Cardiac muscle cell (in vitro differentiated cells and primary cell): ENCODE data around the gene GPR89B. TPM values are rescaled to one million over a fixed set of nuclear protein-coding genes. Genes with fewer than 3 reads are reported as not detected.
"Not testable (repeated sequence)": the region's sequence is repeated elsewhere in the genome, so short reads cannot be mapped to it uniquely, and the experiment has no call there.

Source experiments
- DNase-seq, 2 donors: peaks; one replicate each; pipeline versions ENCODE4 v3.0.0 to v3.0.0-alpha.2; 2010 to 2017; ENCODE audit warnings: low read depth in 1 of 2, low spot score in 1 of 2
- H3K27ac ChIP-seq: fragments of 200-600 bp; sonication (generic); 2 replicates; pipeline ENCODE4 v1.5.1; 2016
- H3K27me3 ChIP-seq: fragments of 200-600 bp; sonication (generic); 2 replicates; pipeline ENCODE4 v1.6.0; 2016; ENCODE audit warnings: control low read depth
- H3K36me3 ChIP-seq: fragments of 200-600 bp; sonication (generic); 2 replicates; pipeline ENCODE4 v1.5.1; 2016; ENCODE audit warnings: control low read depth
- H3K4me1 ChIP-seq: fragments of 200-600 bp; sonication (generic); 2 replicates; pipeline ENCODE4 v1.8.1; 2017; ENCODE audit warnings: low read depth, mild to moderate bottlenecking, mixed run types
- H3K4me3 ChIP-seq: fragments of 200-600 bp; sonication (generic); 2 replicates; pipeline ENCODE4 v1.5.1; 2016; ENCODE audit warnings: mild to moderate bottlenecking
- H3K9me3 ChIP-seq: fragments of 200-600 bp; sonication (generic); 2 replicates; pipeline ENCODE4 v1.5.1; 2017; ENCODE audit warnings: low read depth, mild to moderate bottlenecking, control low read depth
- polyA plus RNA-seq: library from polyadenylated mRNA; unstranded; fragments of >200 nt; fragmentation: Nextera tagmentation; extraction: Ambion mirVana; gene quantifications from 2 replicates; pipeline ENCODE4 v1.2.1, GENCODE V29; 2016
- total RNA-seq: library from RNA; depleted of rRNA; stranded (reverse); fragments of >200 nt; gene quantifications from 2 replicates; pipeline ENCODE4 v1.2.3, GENCODE V29; 2016
- TF ChIP-seq, protein P1 (sequence below): IDR thresholded peaks from 2 replicates; pipeline ENCODE4 v1.5.1; 2012; ENCODE audit warnings: low read depth, mild to moderate bottlenecking, low read length

GPR89B gene
- total RNA-seq (8.6 and 9.4 TPM in 2 replicates), polyA plus RNA-seq (18.9 and 22.1 TPM in 2 replicates)

DNA sequence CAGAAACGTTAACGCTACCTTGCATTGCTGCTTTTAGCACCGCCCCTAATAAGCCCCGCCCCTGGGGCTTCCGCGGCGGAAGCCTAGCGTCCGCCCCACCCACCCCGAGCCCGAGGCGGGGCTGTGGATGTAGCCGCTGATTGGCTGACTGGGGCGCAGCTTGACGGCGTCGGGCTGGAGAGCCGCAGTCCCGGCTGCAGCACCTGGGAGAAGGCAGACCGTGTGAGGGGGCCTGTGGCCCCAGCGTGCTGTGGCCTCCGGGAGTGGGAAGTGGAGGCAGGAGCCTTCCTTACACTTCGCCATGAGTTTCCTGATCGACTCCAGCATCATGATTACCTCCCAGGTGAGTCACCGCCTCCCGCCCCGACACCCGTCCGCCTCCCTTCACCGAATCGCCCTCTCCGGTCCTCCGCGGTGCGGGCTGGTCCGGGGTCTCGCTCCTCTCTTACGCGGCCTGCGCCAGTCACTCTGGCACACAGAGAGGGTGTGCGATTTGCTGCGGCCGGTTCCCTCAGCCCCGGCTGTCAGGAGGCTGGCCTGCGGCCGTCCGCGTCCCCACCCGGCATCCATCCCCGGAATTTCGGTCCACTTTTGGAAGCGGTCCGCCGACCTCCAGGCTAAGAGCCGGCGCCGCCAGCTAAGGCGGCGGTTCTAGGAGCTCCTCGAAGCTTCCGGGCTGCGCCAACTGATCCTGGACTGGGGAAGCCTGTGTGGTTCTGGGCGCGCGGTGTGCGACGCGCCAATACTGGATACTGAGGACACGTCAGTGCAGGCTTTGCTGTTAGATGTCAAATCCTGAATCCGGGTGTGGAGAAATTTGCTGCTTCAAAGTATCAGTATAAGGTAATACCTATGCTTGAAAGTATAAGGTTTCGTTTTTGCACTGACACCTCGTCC, at the start of gene GPR89B:
Gene GPR89B, plus strand, starts transcription at position 185 of the 897 bp plus-strand sequence. Its CDS starts 117 bp downstream, at position 302.
- not testable (repeated sequence) for H3K36me3 ChIP-seq, H3K4me1 ChIP-seq, H3K27me3 ChIP-seq, H3K9me3 ChIP-seq
- Histone ChIP-seq H3K27ac (peak within 1 kb of the TSS; percentile 68), H3K4me3 (peak within 1 kb of the TSS; percentile 85)
- DNase-seq = peak; percentile 90 to 93

DNA sequence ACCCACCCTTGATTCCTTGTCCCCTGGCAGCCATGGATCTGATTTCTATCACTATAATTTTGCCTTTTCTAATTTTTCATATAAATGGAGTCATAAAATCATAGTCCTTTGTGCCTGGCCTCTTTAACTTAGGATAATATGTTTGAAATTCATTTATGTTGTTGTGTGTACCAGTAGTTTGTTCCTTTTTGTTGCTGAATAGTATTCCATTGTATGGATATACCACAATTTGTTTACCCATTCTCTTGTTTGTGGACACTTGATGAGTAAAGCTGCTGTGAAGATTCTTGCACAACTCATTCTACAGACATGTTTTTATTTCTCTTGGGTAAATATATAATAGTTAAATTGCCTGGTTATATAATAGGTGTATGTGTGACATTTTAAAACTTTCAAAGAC, 48.3 kb upstream of the GPR89B start:
- Histone ChIP-seq H3K9me3 (no peaks in the 10 kb centered on the region), H3K27ac (no peak overlapping the region), H3K27me3 (peaks cover 4% of the 10 kb centered on the region), H3K4me1 (no peaks in the 10 kb centered on the region), H3K36me3 (no peaks in the 10 kb centered on the region), H3K4me3 (no peak overlapping the region)
- TF ChIP-seq, protein P1, sequence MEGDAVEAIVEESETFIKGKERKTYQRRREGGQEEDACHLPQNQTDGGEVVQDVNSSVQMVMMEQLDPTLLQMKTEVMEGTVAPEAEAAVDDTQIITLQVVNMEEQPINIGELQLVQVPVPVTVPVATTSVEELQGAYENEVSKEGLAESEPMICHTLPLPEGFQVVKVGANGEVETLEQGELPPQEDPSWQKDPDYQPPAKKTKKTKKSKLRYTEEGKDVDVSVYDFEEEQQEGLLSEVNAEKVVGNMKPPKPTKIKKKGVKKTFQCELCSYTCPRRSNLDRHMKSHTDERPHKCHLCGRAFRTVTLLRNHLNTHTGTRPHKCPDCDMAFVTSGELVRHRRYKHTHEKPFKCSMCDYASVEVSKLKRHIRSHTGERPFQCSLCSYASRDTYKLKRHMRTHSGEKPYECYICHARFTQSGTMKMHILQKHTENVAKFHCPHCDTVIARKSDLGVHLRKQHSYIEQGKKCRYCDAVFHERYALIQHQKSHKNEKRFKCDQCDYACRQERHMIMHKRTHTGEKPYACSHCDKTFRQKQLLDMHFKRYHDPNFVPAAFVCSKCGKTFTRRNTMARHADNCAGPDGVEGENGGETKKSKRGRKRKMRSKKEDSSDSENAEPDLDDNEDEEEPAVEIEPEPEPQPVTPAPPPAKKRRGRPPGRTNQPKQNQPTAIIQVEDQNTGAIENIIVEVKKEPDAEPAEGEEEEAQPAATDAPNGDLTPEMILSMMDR = no peak
- no peak for DNase-seq

DNA sequence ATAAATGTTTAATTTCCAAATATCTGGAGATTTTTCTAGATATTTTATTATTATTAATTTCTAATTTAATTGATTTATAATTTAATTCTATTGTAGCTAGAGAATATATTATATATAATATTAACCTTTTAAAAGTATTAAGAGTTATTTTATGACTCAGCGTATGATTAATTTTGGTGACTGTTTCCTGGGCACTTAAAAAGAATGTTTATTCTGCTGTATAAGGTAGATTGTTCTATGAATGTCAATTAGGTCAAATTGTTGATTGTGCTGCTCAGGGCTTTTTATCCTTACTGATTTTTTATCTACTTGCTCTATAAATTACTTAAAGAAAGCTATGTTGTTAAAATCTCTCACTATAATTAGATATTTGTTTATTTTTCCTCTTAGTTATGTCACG, 45.7 kb upstream of the GPR89B start:
- Histone ChIP-seq H3K4me1 (no peaks in the 10 kb centered on the region), H3K36me3 (no peaks in the 10 kb centered on the region), H3K27ac (no peak overlapping the region), H3K4me3 (no peak overlapping the region), H3K9me3 (no peaks in the 10 kb centered on the region), H3K27me3 (peaks cover 14% of the 10 kb centered on the region)
- DNase-seq = no peak
- TF ChIP-seq, protein P1 = no peak

DNA sequence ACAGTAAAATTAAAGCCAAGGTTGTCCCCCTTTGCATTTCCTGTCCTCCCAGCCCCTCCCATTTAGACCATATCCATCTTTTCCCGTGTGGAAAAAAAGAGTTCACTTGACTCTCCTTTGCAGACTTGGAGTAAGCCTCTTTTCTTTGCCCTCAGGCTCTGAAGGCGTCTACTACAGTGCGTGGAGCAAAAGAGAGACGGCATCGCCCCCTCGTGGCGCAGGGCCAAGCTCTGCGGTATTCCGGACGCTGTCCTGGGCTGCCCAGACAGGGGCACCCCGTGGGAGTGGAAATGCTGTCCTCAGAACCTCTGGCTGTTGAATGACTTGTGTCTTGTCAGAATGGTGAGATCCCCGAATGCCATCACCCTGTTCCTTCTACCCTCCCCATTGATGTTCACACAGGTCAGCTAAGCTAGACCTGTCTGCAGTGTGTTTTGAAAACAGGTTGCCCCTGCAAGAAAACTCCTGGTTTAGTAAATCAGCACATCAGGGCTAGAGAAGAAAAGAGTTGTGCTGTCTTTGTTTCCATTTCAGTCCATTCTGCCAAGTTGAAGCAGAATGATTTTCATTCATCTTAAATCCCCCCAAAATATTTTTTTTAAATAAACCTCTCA, 37.9 kb upstream of the GPR89B start:
- Histone ChIP-seq H3K36me3 (no peaks in the 10 kb centered on the region), H3K4me3 (no peak overlapping the region), H3K9me3 (no peaks in the 10 kb centered on the region), H3K27me3 (peaks cover 7% of the 10 kb centered on the region), H3K4me1 (peaks cover 9% of the 10 kb centered on the region), H3K27ac (no peak overlapping the region)
- peak; percentile 76 to 88 for DNase-seq
- TF ChIP-seq, protein P1 = peak; percentile 73

DNA sequence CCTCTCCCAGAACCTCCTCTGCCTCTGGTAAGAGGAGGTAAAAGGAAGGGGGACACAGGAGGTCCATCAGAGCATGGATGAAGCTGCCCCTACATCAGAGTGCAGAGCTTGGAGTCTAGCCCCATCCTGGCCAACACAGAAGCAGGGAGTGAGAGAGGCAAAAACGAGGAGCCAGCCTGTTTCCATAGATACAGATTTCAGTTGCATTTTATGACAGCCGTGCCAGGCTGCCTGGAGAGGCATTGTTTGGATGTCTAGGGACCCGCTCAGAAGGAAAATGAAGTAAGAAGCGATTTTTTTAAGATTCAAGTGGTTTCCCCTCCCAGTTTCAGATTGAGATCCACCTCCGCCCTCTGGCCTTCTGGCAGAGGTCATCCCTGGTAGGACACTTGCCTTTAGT, 37.1 kb upstream of the GPR89B start:
- TF ChIP-seq, protein P1 = no peak
- no peak overlapping the region for H3K27ac ChIP-seq
- H3K27me3 ChIP-seq = peaks cover 4% of the 10 kb centered on the region
- DNase-seq = no peak
- peaks cover 9% of the 10 kb centered on the region for H3K4me1 ChIP-seq
- no peak overlapping the region for H3K4me3 ChIP-seq
- no peaks in the 10 kb centered on the region for H3K36me3 ChIP-seq
- H3K9me3 ChIP-seq = no peaks in the 10 kb centered on the region

DNA sequence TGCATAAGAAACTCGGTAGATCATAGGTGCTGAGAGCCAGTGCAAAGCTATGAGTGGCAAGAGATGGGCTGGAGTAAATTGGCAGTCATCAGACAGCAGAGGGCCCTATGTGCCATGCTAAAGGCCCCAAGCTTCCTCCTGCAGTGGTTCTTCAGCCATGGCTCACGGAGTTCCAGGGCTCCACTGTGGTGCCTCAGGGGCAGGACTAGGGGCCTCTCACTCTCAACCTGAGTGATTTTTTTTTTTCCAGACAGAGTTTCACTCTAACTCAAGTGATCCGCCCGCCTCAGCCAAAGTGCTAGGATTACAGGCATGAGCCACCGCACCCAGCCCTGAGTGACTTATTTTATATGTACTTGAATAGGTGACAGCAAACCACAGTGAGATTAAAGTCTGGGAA, 36.0 kb upstream of the GPR89B start:
- Histone ChIP-seq H3K9me3 (no peaks in the 10 kb centered on the region), H3K27ac (no peak overlapping the region), H3K36me3 (no peaks in the 10 kb centered on the region), H3K4me3 (no peak overlapping the region), H3K27me3 (peaks cover 2% of the 10 kb centered on the region), H3K4me1 (peaks cover 9% of the 10 kb centered on the region)
- TF ChIP-seq, protein P1 = no peak
- DNase-seq = peak; percentile 11 to 51
